DND-41 (cell line): ENCODE results near the gene HIBADH.

Experiments used
- EZH2 ChIP-seq: IDR thresholded peaks from 3 replicates; pipeline ENCODE4 v1.6.1; 2012; ENCODE audit warnings: borderline replicate concordance, low read depth, mild to moderate bottlenecking, moderate library complexity, low read length, inconsistent platforms; ENCODE audit not compliant: severe bottlenecking
- TF ChIP-seq, protein P1 (sequence below): IDR thresholded peaks from 2 replicates; pipeline ENCODE4 v1.5.1; 2012; ENCODE audit warnings: borderline replicate concordance, low read length, moderate library complexity, mild to moderate bottlenecking; ENCODE audit not compliant: poor library complexity, severe bottlenecking; ENCODE audit errors: extremely low read depth

DNA sequence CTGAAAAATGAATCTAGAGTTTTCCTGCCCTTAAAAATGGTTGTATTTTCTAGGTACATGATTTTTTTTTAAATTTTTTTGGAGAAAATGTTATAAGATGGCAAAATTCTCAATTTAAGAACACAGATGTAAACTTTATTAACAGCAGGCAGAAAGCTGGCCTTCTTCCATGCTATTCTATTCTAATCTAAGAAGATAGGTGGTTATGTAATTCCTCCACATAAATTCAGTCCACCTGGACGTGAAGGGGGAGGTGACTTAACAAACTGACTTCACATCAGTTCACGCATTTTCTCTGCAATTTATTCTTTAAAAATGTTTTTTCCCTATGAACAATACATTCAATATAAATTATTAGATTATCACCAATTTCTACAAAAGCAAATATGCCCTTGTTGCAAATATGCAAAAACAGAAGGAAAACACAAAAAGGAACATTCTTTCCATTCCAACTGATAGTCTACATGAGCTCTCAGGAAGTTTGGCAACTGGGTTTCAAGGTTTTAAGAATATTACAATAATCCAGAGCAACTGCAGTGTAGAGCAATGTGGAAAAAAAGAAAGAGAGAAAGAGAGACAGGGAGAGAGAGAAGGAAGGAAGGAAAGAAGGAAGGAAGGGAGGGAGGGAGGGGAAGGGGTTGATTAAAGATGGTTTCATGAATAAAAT lies 76.8 kb downstream of the HIBADH start:
- TF ChIP-seq, protein P1, sequence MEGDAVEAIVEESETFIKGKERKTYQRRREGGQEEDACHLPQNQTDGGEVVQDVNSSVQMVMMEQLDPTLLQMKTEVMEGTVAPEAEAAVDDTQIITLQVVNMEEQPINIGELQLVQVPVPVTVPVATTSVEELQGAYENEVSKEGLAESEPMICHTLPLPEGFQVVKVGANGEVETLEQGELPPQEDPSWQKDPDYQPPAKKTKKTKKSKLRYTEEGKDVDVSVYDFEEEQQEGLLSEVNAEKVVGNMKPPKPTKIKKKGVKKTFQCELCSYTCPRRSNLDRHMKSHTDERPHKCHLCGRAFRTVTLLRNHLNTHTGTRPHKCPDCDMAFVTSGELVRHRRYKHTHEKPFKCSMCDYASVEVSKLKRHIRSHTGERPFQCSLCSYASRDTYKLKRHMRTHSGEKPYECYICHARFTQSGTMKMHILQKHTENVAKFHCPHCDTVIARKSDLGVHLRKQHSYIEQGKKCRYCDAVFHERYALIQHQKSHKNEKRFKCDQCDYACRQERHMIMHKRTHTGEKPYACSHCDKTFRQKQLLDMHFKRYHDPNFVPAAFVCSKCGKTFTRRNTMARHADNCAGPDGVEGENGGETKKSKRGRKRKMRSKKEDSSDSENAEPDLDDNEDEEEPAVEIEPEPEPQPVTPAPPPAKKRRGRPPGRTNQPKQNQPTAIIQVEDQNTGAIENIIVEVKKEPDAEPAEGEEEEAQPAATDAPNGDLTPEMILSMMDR: no peak
- TF ChIP-seq EZH2: no peak
